ENCODE measurements around the gene TUSC2.

Gene TUSC2

DNA sequence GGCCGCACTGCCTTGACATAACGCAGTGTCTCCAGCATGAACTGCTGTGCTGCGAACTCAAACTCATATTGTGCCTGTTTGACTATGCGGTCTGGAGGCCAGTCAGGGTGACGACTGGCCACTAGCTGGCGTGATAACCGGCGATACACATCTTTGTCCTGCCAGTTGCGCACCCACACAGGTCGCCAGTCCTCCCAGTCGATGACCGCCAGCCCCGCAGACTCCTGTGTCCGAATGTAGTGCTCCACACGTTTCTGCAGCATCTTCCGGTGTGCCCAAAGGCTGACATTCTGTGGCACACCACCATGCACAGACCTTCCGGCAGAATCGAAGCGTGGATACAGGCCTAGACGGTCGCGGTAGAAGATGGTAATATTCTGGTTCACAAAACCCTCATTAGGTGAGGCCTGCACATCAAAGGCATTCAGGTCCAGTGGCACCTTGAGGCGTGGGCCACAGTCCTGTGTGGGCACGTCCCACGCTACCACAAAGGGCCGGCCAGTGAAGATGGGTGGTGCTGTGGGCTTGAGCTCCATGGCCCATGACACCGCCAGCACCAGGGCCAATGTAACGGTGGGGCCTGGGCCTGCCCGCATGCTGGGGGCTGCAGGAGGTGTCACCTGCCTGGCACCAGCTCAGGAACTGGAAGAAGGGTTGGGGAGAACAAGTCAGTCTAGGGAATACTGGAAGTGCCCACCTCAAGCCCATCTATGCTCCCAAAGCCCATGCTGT is 8.0 kb downstream of the TUSC2 start:
- Histone ChIP-seq H2AFZ (ENCODE audit: low read depth, low read length, severe bottlenecking) (no peak overlapping the region), H3K79me2 (ENCODE audit: insufficient read depth, low read length) (no peaks in the 10 kb centered on the region)

DNA sequence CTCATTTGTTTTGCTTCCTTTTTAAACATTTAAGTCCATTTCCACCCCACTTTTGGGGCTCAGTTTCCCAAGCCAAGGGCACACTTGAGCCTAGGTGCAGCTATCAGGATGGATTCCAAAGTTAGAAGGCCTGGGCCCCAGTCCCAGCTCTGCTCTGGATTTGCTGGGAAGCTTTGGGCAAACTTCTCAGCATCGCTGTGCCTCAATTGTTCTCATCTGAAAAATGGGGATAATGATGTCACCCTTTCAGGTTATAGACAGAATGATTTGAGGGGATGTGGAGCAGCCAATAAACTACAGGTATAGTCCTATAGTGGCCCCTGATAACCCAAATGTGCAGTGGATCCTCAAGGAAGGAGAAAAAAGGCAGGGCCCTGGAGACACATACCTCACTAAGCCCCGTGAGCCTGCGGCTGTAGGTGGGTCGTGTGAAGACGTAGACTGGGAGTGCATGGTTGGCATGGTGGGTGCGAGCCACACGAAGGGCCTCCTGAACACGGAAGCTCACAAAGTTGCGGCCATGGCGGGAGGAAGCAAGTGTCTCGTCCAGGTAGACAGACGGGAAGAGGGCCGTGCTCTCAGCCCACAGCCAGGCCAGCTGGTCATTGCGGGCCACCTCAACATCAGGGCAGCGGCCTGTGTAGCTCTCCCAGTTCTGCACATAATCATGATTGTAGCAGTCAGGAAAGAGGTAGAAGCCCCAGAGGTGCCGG is 8.7 kb downstream of the TUSC2 start:
- no peak overlapping the region for H3K27ac ChIP-seq (ENCODE audit: low read depth, low read length)
- no peak overlapping the region for H3K4me3 ChIP-seq (ENCODE audit: insufficient read depth, low read length, poor library complexity, severe bottlenecking)
- no peaks in the 10 kb centered on the region for H3K36me3 ChIP-seq (ENCODE audit: low read length)
- H3K9ac ChIP-seq (ENCODE audit: low read length) = no peak overlapping the region
- TF ChIP-seq, protein P1, sequence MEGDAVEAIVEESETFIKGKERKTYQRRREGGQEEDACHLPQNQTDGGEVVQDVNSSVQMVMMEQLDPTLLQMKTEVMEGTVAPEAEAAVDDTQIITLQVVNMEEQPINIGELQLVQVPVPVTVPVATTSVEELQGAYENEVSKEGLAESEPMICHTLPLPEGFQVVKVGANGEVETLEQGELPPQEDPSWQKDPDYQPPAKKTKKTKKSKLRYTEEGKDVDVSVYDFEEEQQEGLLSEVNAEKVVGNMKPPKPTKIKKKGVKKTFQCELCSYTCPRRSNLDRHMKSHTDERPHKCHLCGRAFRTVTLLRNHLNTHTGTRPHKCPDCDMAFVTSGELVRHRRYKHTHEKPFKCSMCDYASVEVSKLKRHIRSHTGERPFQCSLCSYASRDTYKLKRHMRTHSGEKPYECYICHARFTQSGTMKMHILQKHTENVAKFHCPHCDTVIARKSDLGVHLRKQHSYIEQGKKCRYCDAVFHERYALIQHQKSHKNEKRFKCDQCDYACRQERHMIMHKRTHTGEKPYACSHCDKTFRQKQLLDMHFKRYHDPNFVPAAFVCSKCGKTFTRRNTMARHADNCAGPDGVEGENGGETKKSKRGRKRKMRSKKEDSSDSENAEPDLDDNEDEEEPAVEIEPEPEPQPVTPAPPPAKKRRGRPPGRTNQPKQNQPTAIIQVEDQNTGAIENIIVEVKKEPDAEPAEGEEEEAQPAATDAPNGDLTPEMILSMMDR (IDR thresholded peaks at IDR 0.05; ENCODE audit: insufficient read depth, low read length, poor library complexity, severe bottlenecking) = no peak
- no peak for TF ChIP-seq EZH2phosphoT487 (conservative IDR thresholded peaks at IDR 0.05; ENCODE audit: low read length)
- H3K4me2 ChIP-seq (ENCODE audit: low read depth, low read length, poor library complexity, severe bottlenecking) = no peak overlapping the region
- no peaks in the 10 kb centered on the region for H3K9me2 ChIP-seq (replicated peaks; ENCODE audit: insufficient read depth, low read length)
- no peak overlapping the region for H2AFZ ChIP-seq (ENCODE audit: low read depth, low read length, severe bottlenecking)
- no peaks in the 10 kb centered on the region for H3F3A ChIP-seq (ENCODE audit: insufficient read depth)
- H3K9me3 ChIP-seq (ENCODE audit: insufficient read depth, low read length) = no peaks in the 10 kb centered on the region
- H3K27me3 ChIP-seq (ENCODE audit: low read length) = no peaks in the 10 kb centered on the region
- H4K20me1 ChIP-seq (ENCODE audit: low read depth, low read length) = no peaks in the 10 kb centered on the region
- no peaks in the 10 kb centered on the region for H3K79me2 ChIP-seq (ENCODE audit: insufficient read depth, low read length)

More for the DNA sequence above, 8.0 kb downstream of the TUSC2 start:
- Histone ChIP-seq H3K4me3 (ENCODE audit: insufficient read depth, low read length, poor library complexity, severe bottlenecking) (peak overlapping the region; percentile 87), H3K9me3 (ENCODE audit: insufficient read depth, low read length) (no peaks in the 10 kb centered on the region), H4K20me1 (ENCODE audit: low read depth, low read length) (no peaks in the 10 kb centered on the region), H3K36me3 (ENCODE audit: low read length) (no peaks in the 10 kb centered on the region), H3F3A (ENCODE audit: insufficient read depth) (no peaks in the 10 kb centered on the region), H3K9me2 (replicated peaks; ENCODE audit: insufficient read depth, low read length) (no peaks in the 10 kb centered on the region), H3K4me2 (ENCODE audit: low read depth, low read length, poor library complexity, severe bottlenecking) (peak overlapping the region; percentile 92), H3K9ac (ENCODE audit: low read length) (peak overlapping the region; percentile 81), H3K27ac (ENCODE audit: low read depth, low read length) (no peak overlapping the region), H3K27me3 (ENCODE audit: low read length) (no peaks in the 10 kb centered on the region)
- TF ChIP-seq, protein P1 (IDR thresholded peaks at IDR 0.05; ENCODE audit: insufficient read depth, low read length, poor library complexity, severe bottlenecking) = no peak
- TF ChIP-seq EZH2phosphoT487 (conservative IDR thresholded peaks at IDR 0.05; ENCODE audit: low read length) = no peak

DNA sequence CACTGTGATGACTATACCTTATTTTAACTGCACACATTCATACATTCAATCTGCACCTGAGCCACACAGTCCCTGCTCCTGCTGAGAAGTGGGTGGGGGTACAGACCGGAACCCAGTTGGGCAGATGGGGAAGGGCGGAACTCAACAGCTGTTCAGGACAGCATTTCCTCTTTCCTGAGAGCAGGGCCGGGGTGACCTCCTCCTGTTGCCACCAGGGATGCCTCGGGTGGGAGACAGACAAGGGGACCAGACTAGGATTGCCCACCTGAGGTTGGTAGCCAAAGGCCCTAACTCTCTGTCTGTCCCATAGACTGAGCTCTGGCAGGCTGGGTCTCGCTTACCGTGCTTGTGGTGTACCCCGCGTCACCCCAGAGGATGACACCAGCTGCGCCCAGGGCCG is 9.4 kb downstream of the TUSC2 start:
- H3K36me3 ChIP-seq (ENCODE audit: low read length) = no peaks in the 10 kb centered on the region
- H3F3A ChIP-seq (ENCODE audit: insufficient read depth) = 0 out of 2 replicates have a peak, but pooled peaks cover 3% of the 10 kb centered on the region
- H3K9me3 ChIP-seq (ENCODE audit: insufficient read depth, low read length) = no peaks in the 10 kb centered on the region
- H4K20me1 ChIP-seq (ENCODE audit: low read depth, low read length) = no peaks in the 10 kb centered on the region
- H3K27ac ChIP-seq (ENCODE audit: low read depth, low read length) = no peak overlapping the region
- H3K4me3 ChIP-seq (ENCODE audit: insufficient read depth, low read length, poor library complexity, severe bottlenecking) = no peak overlapping the region
- H3K9ac ChIP-seq (ENCODE audit: low read length) = no peak overlapping the region
- no peaks in the 10 kb centered on the region for H3K9me2 ChIP-seq (replicated peaks; ENCODE audit: insufficient read depth, low read length)
- no peak overlapping the region for H2AFZ ChIP-seq (ENCODE audit: low read depth, low read length, severe bottlenecking)
- H3K79me2 ChIP-seq (ENCODE audit: insufficient read depth, low read length) = no peaks in the 10 kb centered on the region
- TF ChIP-seq, protein P1 (IDR thresholded peaks at IDR 0.05; ENCODE audit: insufficient read depth, low read length, poor library complexity, severe bottlenecking) = no peak
- TF ChIP-seq EZH2phosphoT487 (conservative IDR thresholded peaks at IDR 0.05; ENCODE audit: low read length) = no peak
- no peak overlapping the region for H3K4me2 ChIP-seq (ENCODE audit: low read depth, low read length, poor library complexity, severe bottlenecking)
- no peaks in the 10 kb centered on the region for H3K27me3 ChIP-seq (ENCODE audit: low read length)

Data from SU-DHL-6 (cell line).